Activated T-cell treated with anti-CD3 and anti-CD28 coated beads, Interleukin-2, amount 50 U/mL, for 4 hours (primary cell): ENCODE measurements around the gene GIGYF1. TPM values are rescaled to one million over a fixed set of nuclear protein-coding genes. Genes with fewer than 3 reads are reported as not detected.
A peak's percentile ranks its signal among the peaks of the same experiment; 100 is the strongest.
"Not testable (repeated sequence)": the region's sequence is repeated elsewhere in the genome, so short reads cannot be mapped to it uniquely, and the experiment has no call there.

Experiments
- ATAC-seq, 2 donors: fragments of 200-7000 bp; cut with Tn5 transposase; one replicate each; pipeline ENCODE4 v1.10.0; 2021
- DNase-seq: peaks from one replicate; pipeline ENCODE4 v3.0.0-alpha.2; 2020
- H3K27me3 Mint-ChIP-seq: one replicate; pipeline ENCODE4 v1.8.0; 2021; ENCODE audit warnings: low read depth, mixed read lengths
- H3K36me3 Mint-ChIP-seq: one replicate; pipeline ENCODE4 v1.8.0; 2022; ENCODE audit warnings: mixed read lengths; ENCODE audit not compliant: insufficient read depth
- H3K4me1 Mint-ChIP-seq: one replicate; pipeline ENCODE4 v1.8.0; 2021; ENCODE audit warnings: low read depth, mixed read lengths
- H3K4me3 Mint-ChIP-seq: one replicate; pipeline ENCODE4 v1.8.0; 2021; ENCODE audit warnings: mild to moderate bottlenecking, moderate library complexity, mixed read lengths
- H3K9me3 Mint-ChIP-seq: one replicate; pipeline ENCODE4 v1.8.0; 2021; ENCODE audit warnings: mixed read lengths
- total RNA-seq, 3 donors: library from RNA; stranded (reverse); gene quantifications; one replicate each; pipeline ENCODE4 v1.2.1, GENCODE V29; 2021

Gene GIGYF1
- total RNA-seq, 3 donors from 2014 or later = 56.2 to 88.3 (median 58.0) TPM

DNA sequence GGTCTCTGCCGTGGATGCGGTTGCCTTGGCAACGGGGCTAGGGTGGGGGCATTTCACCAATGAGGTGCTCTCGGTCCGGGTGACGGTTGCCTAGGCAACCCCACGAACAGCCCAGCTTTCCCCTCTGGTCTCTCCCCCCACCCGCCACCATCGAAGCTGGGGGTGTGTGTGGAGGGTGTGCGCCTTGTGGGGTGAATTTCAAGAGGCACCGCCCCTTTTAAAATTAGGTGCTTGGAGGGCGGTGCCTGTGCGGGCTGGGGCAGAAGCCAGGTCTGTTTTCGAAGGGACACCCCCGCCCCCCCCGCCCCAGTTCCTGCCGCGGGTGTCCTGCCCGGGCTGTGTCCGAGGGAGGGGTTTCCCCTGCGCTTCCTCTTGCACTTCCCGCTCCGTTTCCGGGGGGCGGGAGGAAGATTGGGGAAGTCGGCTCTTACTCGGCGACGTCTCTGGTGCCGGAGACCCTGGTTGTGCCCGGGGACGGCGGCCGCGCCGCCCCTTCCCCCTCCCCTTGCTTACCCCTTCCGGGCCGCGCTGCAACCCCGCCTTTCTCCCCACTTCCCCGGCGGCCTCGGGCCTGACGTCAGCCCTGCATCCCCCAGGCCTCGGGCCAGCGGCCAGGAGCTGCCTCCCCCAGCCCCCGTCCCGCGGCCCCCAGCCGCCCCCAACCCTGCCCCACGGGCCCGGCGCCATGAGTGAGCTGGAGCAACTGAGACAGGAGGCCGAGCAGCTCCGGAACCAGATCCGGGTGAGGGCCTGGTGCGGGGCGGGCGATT lies 18.3 kb downstream of the GIGYF1 start:
- Mint-ChIP-seq H3K36me3 (peaks cover 18% of the 10 kb centered on the region), H3K9me3 (no peaks in the 10 kb centered on the region), H3K4me3 (peak overlapping the region; percentile 86), H3K27me3 (no peaks in the 10 kb centered on the region), H3K4me1 (peaks cover 26% of the 10 kb centered on the region)
- peak; percentile 45 for ATAC-seq
- DNase-seq = peak; percentile 76

DNA sequence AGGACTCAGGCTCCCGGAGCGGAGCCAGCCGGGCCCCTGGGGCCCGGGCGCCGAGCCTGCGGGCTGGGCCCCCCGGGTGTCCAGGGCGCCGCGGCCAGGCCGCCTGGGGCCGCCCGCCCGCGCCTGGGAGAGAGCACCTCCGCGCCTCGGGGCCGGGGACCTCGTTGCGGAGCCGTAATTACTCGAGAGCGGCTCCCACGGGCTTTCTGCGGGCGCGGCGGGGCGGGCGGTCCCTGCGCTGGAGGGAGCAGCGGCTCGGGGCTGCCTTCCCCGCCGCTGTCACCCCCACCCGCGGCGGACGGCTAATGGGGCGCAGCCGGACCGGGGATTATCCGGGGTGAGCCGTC lies 19.0 kb downstream of the GIGYF1 start:
- ATAC-seq (peak in 1 of 2 donors; percentile 8), DNase-seq (peak; percentile 38)
- H3K9me3 Mint-ChIP-seq = no peaks in the 10 kb centered on the region
- H3K36me3 Mint-ChIP-seq = peaks cover 16% of the 10 kb centered on the region
- H3K27me3 Mint-ChIP-seq = no peaks in the 10 kb centered on the region
- peak overlapping the region; percentile 94 for H3K4me3 Mint-ChIP-seq
- H3K4me1 Mint-ChIP-seq = peaks cover 20% of the 10 kb centered on the region

DNA sequence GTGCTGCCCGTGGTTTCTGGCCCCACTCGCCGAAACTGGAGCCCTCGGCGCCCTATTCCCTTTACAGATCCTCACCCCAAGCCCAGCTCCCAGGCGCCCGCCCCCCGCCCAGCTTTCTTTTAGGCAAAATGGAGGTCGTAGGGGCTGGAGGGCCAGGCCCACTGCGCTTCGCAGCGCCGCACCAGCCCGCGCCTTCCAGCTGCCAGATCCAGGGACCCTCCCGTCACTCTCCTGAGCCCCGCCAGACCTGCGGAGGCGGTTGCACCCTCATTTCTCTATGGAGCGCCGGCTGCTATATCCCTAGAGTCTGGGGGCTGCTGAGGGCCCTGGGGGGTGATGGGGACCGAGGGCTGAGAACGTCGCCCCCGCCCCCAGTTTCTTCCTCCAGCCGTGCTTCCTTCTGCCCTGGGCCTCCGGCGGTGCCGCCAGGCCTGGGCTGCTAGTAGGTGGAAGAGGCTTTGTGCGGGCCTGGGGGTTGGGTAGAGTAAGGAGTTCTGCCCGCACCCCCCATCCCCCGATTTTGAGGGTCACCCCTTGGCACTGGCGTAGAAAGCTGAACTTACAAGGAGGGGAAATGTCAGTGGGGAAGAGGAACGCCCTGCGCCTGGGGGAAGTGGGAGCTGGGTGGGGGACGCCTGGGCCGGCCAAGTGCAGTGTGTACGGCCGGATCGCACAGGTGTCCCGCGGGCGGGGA lies 19.5 kb downstream of the GIGYF1 start:
- peaks cover 17% of the 10 kb centered on the region for H3K4me1 Mint-ChIP-seq
- no peaks in the 10 kb centered on the region for H3K9me3 Mint-ChIP-seq
- no peak for DNase-seq
- peaks cover 15% of the 10 kb centered on the region for H3K36me3 Mint-ChIP-seq
- H3K27me3 Mint-ChIP-seq = no peaks in the 10 kb centered on the region
- H3K4me3 Mint-ChIP-seq = peak overlapping the region; percentile 94
- peak in 1 of 2 donors; percentile 2 for ATAC-seq

GRCh38 chr7:100673942-100674410 lies 20.1 kb downstream of the GIGYF1 start:
- no peaks in the 10 kb centered on the region for H3K9me3 Mint-ChIP-seq
- H3K27me3 Mint-ChIP-seq = no peaks in the 10 kb centered on the region
- ATAC-seq (peak; percentile 1 to 3), DNase-seq (no peak)
- H3K4me1 Mint-ChIP-seq = peaks cover 17% of the 10 kb centered on the region
- peak overlapping the region; percentile 94 for H3K4me3 Mint-ChIP-seq
- H3K36me3 Mint-ChIP-seq = peaks cover 11% of the 10 kb centered on the region

DNA sequence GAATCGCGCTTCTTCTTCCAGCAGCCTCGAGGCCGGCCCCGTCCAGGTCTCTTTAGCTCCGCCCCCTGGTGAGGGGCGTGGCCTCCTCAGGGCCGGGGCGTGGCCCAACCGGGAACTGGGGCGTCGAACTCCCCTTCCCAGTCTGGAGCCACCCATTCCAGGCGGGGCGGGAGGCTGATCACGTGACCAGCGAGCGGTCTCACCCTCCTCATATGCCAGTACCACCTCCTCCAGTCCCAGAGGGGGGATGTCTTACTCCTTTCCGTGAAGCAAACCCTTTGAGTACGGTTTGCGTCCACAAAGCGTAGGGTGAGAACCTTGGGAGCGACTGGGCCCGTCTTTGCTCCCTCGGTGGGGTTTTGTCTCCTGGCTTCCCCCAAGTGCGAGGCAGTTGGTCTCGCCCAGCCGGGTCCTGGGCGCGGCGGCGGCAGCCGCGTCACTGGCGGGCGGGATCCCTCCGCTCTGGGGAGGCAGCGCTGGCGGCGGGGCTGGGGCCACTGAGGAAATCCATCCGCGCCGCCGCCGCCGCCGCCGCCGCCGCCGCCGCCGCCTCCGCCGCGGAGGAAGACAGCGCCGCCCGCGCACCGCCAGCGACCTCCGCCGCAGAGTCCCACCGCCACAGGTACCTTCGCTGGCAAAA lies 20.6 kb downstream of the GIGYF1 start, which contains the start of gene GNB2:
GNB2 (plus strand) TSS at position 439 of the 640 bp plus-strand sequence. CDS start 2,526 bp downstream, outside the sequence.
- peak within 1 kb of the TSS; percentile 94 for H3K4me3 Mint-ChIP-seq
- no peaks in the 10 kb centered on the region for H3K9me3 Mint-ChIP-seq

DNA sequence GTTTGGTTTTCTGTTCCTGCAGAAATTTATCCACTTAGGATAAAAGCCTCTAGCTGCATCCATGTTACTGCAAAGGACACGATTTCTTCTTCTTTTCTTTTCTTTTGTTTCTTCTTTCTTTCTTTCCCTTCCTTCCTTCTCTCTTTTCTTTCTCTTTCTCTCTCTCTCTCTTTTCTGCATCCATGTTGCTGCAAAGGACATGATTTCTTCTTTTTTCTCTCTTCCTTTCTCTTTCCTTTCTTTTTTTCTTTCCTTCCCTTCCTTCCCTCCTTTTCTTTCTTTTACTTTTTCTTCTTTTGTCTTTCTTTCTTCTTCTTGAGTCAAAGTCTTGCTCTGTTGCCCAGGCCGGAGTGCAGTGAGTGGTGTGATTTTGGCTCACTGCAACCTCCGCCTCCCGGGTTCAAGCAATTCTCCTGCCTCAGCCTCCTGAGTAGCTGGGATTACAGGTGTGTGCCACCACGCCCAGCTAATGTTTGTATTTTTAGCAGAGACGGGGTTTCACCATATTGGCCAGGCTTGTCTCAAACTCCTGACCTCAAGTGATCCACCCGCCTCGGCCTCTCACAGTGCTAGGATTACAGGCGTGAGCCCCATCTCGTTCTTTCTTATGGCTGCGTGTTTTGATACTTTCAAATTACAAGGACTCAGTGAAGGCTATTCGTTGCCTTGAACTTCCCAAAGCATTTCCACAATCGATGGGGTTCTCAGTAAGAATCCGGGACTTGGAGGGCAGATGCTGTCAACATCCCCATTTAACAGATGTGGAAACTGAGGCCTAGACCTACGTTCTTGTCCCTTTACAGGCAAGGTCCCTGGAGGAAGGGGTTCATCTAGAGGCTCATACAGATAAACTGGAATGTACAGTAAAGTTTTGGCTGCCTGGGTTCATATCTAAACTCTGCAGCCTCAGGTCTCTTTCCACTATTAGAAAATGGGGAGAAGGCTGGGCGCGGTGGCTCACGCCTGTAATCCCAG lies 22.4 kb downstream of the GIGYF1 start:
- DNase-seq (no peak), ATAC-seq (no peak)
- Mint-ChIP-seq H3K4me3 (no peak overlapping the region), H3K27me3 (no peaks in the 10 kb centered on the region), H3K9me3 (no peaks in the 10 kb centered on the region), H3K36me3 (peaks cover 4% of the 10 kb centered on the region), H3K4me1 (peaks cover 6% of the 10 kb centered on the region)

More for the DNA sequence above, 20.6 kb downstream of the GIGYF1 start, which contains the start of gene GNB2:
- DNase-seq = peak; percentile 98
- Mint-ChIP-seq H3K36me3 (peaks cover 9% of the 10 kb centered on the region), H3K27me3 (no peaks in the 10 kb centered on the region), H3K4me1 (peaks cover 15% of the 10 kb centered on the region)
- peak; percentile 74 to 77 for ATAC-seq

GRCh38 chr7:100670074-100670473 lies 24.0 kb downstream of the GIGYF1 start:
- Mint-ChIP-seq H3K27me3 (no peaks in the 10 kb centered on the region), H3K4me1 (peaks cover 2% of the 10 kb centered on the region), H3K36me3 (no peaks in the 10 kb centered on the region), H3K9me3 (no peaks in the 10 kb centered on the region), H3K4me3 (no peak overlapping the region)
- no peak for ATAC-seq
- DNase-seq = no peak

- not testable (repeated sequence) for H3K36me3 Mint-ChIP-seq, H3K27me3 Mint-ChIP-seq, H3K4me3 Mint-ChIP-seq, H3K4me1 Mint-ChIP-seq, ATAC-seq, DNase-seq, H3K9me3 Mint-ChIP-seq
Measured at GRCh38 chr7:100669106-100669505, 24.9 kb downstream of the GIGYF1 start.

GRCh38 chr7:100668069-100668449 lies 26.0 kb downstream of the GIGYF1 start:
- DNase-seq (no peak), ATAC-seq (no peak)
- H3K4me1 Mint-ChIP-seq = peaks cover 2% of the 10 kb centered on the region
- no peak overlapping the region for H3K4me3 Mint-ChIP-seq
- H3K9me3 Mint-ChIP-seq = no peaks in the 10 kb centered on the region
- no peaks in the 10 kb centered on the region for H3K36me3 Mint-ChIP-seq
- H3K27me3 Mint-ChIP-seq = no peaks in the 10 kb centered on the region

GRCh38 chr7:100667331-100668068 lies 26.6 kb downstream of the GIGYF1 start:
- H3K9me3 Mint-ChIP-seq = no peaks in the 10 kb centered on the region
- H3K4me3 Mint-ChIP-seq = no peak overlapping the region
- no peaks in the 10 kb centered on the region for H3K27me3 Mint-ChIP-seq
- DNase-seq (no peak), ATAC-seq (no peak)
- H3K36me3 Mint-ChIP-seq = no peaks in the 10 kb centered on the region
- peaks cover under 1% of the 10 kb centered on the region for H3K4me1 Mint-ChIP-seq

- no peaks in the 10 kb centered on the region for H3K27me3 Mint-ChIP-seq
- ATAC-seq (no peak), DNase-seq (no peak)
- H3K9me3 Mint-ChIP-seq = no peaks in the 10 kb centered on the region
- H3K4me1 Mint-ChIP-seq = no peaks in the 10 kb centered on the region
- H3K36me3 Mint-ChIP-seq = no peaks in the 10 kb centered on the region
- no peak overlapping the region for H3K4me3 Mint-ChIP-seq
Measured at GRCh38 chr7:100665168-100665726, 28.8 kb downstream of the GIGYF1 start.

DNA sequence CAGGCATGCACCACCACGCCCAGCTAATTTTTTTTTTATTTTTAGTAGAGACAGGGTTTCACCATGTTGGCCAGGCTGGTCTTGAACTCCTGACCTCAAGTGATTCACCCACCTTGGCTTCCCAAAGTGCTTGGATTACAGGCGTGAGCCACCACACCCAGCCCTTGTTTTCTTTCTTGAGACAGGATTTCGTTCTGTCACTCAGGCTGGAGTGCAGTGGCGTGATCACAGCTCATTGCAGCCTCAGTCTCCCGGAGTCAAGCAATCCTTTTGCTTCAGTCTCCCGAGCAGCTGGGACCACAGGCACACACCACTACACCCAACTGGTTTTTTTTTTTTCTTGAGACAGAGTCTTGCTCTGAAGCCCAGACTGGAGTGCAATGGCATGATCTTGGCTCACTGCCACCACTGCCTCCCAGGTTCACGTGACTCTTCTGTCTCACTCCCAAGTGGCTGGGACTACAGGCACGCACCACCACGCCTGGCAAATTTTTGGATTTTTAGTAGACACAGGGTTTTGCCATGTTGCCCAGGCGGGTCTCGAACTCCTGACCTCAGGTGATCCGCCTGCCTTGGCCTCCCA lies 31.8 kb downstream of the GIGYF1 start:
- H3K9me3 Mint-ChIP-seq, ATAC-seq, DNase-seq, H3K4me3 Mint-ChIP-seq, H3K36me3 Mint-ChIP-seq, H3K4me1 Mint-ChIP-seq: not testable (repeated sequence)
- peaks cover 16% of the 10 kb centered on the region for H3K27me3 Mint-ChIP-seq
